IPS-NIHi7 (cell line): ENCODE results near the gene VEZF1.
"Not testable (repeated sequence)": the region's sequence is repeated elsewhere in the genome, so short reads cannot be mapped to it uniquely, and the experiment has no call there.

ENCODE experiments used
- DNase-seq: peaks from one replicate; pipeline ENCODE4 v3.0.0; 2012; ENCODE audit warnings: mixed read lengths; ENCODE audit errors: extremely low spot score

VEZF1 gene

DNA sequence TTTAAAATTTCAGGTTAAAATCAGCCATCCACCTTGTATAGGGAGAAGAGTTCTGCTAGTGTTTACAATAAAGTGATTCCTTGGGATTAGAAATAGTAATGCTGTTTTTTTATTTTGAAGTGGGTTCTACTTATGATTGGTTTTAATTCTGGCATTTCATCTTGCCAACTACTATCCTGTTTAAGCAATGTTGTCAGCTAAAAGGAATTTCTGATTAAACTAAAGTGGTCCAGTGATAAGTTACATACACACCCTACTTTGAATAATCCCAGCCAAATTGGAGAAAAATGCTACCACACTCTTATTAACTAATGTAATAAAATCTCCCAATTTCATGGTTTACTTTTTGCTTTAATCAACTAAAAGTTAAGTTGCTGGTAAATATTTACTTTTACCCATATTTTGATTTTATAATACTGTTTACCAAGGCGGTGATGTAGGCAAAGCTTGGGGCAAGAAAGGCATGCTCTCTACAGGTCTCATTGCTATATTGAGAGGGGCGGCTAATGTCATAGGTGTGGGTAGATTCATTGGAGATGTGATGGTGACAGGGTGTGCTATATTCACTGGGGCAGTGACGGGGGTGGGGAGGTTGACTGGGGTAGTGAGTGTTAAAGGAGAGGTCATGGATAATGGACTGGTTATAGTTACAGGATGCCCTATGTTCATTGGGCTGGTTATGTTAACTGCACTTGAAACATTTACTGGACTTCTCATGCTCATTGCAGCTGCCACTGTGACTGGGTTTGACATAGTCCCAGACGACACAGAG, 13.8 kb downstream of the VEZF1 start:
- not testable (repeated sequence) for DNase-seq

DNA sequence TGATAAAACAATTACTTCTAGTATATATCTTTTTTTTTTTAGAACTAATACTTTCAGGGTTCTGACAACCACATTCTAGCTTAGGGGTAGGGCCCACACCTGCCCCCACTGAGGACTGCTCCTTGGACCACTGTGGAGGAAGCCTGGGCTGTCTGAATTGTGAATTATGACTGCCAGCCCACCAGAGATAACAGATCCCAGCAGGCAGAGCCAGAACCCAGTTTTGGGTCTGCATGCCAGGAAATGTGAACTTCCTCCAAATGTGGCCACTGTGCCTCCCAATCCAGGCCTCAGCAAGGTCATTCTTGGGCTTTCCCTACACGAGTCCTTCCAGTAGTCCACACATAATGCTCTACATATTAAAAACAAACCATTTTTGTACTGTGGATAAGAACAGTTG, 15.9 kb downstream of the VEZF1 start:
- DNase-seq, result no peak

DNA sequence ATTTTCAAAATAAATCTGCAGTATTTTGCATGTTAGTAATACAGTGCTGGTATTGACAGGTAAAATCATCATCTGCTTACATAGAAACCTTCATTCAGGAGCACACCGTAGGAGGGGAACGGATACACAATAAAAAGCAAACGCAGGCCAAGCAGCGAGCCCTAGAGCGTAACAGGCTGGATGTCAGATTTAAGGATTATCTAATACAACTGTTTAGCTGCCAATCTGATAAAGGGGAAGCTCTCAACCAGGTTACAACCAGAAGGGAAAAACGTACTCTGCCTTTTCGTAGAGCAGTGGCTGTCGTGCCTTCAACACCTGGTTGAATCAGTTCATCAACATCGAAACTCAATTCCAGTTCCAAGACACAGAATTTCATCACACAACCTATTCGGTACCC, 16.5 kb downstream of the VEZF1 start:
- DNase-seq, result no peak

DNA sequence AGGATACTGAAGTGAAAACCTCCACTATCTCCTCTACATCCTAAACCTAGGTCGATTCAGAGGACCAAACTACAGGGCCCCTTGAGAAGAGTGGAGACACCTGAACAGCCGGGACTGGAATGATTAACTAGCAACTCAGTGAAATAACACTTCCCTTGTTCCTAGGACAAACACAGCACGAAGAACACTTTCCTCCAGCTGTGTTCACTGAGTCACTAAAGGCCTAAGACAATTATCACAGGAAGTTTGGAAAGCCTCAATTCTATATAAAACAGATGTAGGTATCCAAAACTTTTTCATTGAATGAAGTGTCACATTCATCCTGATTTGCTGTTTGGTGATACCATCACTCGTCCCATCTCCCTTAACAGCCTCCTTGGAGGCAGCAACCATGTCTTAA, 17.3 kb downstream of the VEZF1 start:
- DNase-seq, result no peak

DNA sequence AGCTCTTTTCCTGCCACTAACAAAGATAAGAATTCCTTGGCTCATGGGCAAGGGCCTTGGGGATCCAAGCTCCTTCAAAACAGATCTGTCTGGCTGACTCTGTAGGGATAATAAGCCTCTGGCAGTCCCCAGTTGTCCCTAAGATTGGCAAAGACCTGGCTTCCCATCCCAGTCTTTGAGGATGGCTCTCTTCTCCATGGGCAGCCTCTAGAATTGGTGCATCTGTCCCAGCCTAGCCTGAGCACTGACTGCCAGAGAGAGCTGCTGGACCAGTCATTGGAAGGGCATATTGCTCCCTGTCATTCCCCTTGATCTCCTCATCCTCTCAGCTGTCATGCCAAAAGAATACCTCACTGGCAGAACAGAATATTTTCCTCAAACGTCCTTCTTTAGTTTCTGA, 19.6 kb downstream of the VEZF1 start:
- DNase-seq, result no peak

DNA sequence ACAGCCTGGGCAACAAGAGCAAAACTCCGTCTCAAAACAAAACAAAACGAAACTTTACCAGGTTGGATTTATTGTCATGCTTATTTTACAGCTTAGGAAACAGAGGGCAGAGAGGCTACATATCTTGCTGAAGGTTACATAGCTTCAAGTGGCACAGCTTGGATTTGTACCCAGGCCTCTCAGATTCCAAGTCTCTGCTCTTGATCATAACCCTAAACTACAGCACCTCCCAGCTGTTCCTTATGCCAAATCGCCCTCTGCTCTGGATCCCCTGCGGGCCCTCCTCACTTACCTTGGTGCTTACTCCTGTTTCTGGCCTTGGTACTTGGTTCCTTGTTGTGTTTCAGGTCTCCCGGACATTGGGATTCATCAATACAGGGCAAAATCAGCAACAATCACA, 21.2 kb downstream of the VEZF1 start:
- no peak for DNase-seq

DNA sequence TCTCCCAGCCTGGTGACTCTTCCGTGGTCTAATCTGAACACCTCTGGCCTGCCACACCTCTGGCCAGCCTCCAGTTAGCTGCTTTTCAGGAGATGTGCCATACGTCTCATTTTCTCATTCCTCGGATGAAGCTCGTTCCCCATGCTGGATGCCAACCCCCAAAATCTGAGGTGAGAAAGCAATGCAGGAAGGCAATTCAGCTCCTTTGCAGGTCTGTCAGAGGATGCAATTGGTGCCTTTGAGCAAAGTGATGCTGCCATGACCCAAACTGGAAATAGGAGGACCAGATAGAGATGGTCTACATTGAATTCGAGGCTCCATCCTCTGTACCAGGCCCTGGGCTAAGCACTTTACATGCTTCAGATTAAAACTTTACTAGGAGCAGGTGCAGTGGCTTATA, 21.8 kb downstream of the VEZF1 start:
- DNase-seq, result no peak

DNA sequence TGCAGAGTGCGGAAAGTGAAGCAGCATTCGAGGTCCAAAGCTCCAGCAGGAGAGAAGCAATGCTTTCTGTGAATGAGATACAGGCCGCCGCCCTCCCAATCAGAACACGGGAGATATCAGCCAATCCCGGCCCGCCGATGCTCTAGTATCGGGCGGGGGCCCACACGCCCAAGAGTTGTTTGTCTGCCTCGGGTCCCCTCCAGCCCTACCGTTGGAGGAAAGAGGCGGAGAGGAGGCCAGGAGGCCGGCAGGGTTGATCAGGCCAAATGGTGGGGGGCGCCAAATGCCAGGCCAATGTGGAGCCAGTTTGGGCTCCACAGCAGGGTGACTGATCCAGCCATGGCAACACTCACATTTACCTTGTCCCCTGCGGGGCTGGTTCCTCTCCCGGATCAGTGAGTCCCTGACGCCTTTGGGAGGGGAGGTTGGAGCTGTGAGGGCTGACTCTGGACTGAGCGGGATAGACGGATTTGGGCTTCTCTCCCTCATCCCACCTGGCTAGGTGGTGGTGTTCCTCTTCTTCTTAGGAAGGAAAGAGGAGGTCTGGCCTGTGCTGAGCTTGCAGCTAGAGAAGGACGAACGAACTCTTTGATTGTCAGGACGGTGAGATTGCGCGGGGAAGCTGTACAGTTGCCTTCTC, 22.4 kb downstream of the VEZF1 start:
- DNase-seq, result no peak

DNA sequence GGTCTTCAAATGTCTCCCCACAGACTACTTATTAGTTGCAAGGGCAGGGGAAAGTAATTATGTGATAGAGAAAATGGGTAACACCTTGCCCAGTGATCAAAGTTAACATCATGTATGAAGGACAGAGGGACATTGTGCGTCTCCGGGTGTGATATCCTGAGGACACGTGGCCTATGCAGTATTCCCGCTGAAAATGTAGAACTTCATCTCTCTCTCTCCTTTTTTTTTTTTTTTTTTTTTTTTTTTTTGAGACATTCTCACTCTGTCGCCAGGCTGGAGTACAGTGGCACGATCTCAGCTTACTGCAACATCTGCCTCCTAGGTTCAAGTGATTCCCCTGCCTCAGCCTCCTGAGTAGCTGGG, 24.9 kb downstream of the VEZF1 start:
- no peak for DNase-seq

DNA sequence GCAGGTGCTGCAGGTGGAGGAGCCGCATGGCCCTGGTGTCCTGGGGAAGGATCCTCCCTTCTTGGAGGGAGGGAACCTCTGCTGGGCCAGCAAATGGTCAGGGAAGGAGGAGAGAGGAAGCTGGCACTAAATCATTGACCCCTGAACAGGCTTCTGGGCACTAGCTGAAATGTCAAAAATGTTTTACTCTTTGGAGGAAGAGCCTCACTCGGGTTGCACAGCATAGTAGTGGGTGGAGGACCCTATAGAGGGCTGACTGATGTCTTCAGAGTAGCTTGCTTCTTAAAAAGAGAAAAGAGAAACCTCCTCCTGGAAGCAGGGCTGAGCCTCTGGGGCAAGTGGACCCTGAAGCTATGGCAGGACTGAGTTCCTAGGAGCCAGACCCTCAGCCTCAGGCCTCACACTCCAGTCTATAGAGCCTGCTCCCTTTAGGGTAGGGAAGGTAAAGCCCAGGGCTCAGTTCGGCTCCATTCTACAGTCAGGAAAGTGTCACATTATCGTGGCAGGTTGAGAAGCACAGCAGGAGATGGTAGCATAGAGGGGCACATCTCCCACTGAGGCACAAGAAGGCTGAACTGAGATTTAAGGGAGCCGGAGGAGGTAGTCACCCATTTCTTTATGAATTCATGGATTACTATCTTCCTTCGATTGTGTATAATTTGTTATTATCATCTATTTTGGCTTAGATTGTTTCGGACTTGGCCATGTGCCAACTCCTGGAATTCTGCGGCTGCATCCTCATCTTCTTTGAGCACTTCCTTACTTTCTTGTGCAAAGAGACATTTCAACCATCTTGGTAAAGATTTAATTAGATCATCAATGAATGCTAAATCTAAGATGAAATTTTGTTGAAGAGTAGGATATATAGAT, 25.5 kb downstream of the VEZF1 start:
- DNase-seq, result no peak

DNA sequence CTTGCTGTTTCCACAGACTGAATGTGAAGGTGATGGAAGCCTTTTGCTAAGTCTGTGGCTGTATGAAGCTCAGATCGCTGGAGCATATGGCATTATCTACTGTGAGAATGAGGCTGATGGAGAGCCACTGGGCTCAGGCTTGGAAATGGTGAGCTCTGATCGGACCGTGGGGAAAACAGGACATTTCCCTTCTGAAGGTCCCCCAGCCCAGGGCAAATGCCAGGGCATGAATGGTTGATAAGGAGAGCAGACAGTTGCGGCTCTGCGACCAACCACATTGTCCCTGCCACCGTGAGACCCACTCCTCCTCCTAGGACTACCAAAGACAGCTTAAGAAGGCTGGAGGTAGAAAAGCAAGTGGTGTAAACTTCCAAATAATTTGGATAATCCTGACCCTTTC, 28.1 kb downstream of the VEZF1 start:
- no peak for DNase-seq

DNA sequence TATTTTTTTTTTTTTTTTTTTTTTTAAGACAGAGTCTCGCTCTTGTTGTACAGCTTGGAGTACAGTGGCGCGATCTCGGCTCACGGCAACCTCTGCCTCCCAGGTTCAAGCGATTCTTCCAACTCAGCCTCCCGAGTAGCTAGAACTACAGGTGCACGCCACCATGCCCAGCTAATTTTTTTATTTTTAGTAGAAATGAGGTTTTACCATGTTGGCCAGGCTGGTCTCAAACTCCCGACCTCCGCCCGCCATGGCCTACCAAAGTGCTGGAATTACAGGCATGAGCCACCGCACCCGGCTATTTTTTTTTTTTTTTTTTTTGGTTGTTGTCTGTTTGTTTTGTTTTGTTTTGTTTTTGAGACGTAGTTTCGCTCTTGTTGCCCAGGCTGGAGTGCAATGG, 29.7 kb downstream of the VEZF1 start:
- DNase-seq, result not testable (repeated sequence)

DNA sequence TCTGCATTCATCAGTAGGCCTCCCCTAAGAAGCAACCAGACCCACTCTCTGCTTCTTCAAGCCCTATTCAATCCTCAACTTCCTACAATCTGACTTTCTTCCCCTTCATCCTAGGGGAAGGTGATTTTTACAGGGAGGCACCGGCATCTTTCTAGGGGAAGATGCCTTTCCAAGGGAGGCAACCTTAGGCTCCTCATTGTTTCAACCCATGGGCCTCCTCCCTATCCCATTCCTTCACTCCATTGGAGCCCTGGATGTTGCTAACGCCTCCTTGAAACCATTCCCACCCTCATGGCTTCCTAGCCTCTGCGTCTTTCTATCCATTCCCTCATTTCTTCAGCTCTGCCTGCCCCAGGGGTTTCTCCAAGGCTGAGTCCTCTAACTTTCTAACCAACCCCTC, 30.2 kb downstream of the VEZF1 start:
- DNase-seq, result no peak

DNA sequence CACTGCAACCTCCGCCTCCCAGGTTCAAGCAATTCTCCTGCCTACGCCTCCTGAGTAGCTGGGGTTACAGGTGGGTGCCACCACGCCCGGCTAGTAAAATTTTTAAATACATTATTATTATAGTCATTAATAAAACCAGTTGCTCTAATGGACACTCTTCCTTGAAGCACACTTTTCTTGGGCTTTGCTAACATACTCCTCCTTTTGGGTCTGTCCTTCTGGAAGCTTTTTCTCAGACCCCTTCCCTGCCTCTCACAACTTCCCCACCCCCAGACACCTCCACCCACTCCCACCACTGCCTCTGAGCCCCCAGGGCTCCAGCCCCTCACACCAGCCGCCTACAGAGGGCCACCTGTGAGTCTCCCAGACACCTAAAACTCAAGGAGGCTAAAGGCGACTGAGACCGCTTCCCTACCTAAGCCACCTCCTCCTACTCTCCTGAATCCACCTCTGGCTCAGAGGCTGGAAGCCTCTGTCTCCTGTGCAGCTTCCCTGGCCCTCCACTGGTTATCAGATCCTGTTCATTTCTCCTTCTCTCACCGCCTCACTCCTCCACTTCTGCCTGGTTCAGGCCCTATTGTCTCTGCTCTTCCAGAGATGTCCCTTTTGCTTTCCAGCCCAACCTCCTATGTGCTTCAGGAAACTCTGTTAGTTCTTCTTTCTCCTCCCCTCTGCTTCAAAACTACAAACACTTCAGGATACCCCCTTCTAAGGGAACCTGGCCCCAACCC, 30.8 kb downstream of the VEZF1 start:
- no peak for DNase-seq

DNA sequence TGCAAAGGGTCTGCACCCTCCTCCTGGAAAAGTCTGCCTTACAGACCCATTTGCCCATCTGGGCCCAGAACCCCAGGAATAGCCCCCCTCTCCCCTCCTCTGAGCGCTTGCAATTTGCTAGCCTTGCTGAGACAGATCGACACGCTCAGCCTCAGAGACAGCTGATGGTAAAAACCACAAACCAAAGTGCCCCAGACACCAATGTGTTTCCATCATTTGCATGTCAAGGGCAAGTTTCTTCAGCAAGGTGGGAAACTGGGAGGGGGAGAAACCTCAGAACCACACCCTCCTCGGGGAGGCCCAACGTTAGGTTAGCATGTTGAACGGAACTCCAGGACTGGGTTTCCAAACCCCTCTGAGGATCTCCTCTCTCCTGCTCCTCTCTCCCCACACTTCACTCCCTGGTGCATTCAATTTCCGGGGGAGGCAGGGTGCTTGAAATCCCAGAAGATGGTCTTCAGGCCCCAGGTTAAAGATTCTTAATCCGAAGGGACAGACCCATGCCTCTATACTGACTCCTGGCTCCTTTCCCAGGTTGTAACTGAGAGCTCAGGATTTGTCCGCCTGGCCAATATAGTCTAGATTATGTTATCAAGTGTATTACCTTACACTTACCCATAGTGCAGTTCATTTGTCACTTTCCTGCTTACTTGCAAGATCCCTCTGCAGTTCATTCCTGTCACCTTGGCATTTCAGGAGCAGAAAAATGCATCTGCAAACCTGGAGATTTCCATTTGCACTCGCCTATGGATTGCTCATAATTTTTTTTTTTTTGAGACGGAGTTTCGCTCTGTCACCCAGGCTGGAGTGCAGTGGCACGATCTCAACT, 31.5 kb downstream of the VEZF1 start:
- no peak for DNase-seq

DNA sequence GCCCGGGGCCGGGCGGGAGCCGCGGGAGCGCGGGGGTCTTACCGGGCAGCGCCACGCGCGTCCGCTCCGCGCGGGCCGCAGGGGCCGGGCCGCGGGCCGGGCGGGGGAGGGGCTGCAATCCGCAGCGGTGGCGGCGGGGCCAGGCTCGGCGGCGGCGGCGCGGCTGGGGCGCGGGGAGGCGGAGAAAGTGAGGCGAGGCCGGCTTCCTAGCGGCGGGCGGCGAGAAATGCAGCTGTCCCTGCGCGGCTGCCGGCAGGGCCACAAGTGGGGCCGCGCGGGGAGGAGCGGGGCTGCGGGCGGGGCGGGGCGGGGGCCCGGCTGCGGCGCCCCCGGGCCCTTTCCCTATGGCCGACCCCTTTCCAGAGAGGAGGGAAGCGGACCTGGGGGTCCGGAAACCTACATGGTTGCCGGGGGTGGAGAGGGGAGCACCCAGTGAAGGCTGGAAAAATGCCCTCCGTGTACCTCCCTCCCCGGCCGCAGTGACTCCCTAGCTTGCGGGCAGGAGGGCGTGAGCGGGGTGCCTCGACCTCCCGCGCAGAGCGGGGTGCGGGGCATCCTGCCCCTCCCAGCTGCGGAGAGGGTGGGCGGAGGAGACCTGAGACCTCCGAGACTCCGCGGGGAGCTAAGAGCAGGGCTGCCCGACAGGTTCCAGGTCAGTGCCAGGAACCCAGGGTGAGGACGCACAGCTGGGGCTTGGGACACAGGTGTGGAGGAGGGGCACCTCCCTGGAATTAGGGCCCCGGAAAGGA, 32.7 kb downstream of the VEZF1 start, which contains the start of gene CUEDC1:
Gene CUEDC1, minus strand, starts transcription at position 230 of the 749 bp plus-strand sequence. CDS start 69,848 bp downstream, outside the sequence.
- peak; percentile 74 for DNase-seq

DNA sequence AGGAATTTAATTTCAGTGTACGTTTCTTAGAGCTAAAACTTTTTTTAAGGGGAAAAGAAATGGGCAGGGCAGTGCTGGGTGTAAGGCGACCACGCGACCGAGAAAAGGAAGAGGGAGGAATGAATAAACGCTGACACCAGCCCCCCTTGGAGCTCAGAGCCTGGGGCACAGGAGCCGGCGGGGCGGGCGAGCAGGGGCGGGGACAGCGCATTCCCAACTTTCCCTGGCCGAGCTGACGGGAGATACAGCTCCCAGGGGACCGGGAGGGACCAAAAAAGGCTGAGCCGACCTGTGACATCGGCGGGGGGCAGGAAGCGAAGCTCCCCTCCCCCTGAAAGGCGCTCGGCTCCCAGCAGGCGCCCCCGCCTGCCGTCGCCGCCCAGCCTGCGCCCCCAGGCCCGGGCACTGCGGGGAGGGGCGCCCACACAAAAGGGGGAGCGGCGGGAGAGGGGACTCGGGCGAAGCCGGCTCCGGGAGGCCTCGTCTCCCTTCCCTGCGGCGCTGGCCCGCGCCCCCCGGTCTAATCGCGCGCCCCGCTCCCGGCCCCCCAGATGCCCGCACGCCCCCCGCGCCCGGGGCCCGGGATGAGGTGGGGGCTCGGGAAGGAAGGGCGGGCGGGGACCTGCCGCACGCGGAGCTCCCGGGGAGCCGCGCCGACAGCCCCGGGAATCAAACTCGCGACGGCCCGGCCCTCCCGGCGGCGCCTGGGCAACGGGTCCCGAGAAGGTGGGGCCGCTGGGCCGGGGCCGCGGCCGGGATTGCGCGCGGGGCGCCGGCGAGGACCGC, 33.5 kb downstream of the VEZF1 start:
- DNase-seq, result peak; percentile 81

DNA sequence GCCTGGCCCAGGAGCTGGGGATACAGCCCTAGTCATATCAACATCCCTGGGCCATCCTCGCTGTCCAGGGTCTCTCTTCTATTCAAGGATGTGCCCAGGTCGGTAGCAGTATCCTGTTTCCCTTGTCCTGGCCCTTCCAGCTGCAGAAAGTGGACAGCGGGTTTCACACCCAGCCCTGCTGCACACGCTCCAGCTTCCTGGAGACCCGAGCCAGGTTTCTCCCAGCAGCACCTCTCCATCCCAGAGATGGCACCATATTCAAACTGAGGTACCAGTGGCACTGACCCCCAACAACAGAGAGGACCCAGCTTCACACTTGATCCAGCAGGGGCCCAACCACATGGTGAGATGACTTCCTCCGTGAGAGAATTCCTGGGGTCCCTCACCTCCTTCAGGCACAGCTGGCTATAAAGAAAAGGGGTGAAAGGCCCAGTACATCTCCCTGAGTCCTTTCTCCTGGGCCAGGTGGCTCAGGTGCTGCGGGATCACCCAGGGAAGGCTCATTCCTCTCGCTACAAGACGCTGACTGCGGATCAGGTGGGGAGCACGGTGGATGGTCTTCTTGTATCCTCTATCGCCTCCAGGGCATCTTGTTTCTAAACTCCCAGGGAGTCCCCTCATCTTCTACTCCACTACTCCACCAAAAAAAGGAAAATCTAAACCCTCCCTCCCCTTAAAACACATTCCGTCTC, 34.2 kb downstream of the VEZF1 start:
- DNase-seq, result no peak

DNA sequence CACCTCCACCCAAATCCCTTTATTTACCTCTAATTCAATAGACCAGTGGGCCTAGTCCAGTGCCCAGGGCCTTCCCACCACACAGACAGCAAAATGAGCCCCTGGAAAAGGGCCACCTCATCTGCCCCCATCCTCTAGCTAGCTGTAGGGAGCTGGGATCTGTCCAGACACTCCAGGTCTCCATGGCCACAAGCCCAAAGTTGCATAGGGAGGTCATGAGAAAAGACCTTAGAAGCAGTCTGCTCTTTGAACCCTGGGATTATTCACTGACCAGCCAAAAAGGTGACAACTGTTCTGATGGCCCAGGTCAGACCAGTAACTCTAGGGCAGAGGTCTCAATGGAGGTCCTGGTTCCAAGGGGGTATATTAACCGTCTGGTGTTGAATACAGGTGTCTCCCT, 34.8 kb downstream of the VEZF1 start:
- DNase-seq, result no peak
